ENCODE data around the gene ETNK1.

- no peak for TF ChIP-seq CTCF (IDR thresholded peaks at IDR 0.05)
- no peak for TF ChIP-seq POLR2AphosphoS5 (IDR thresholded peaks at IDR 0.05)
Measured at GRCh38 chr12:22635812-22636211, 10.8 kb downstream of the ETNK1 start.

Data from gastroesophageal sphincter (tissue), 3 donors.